DMS79 treated with DMSO at 0.1 percent for 48 hours (cell line): Measurements from ENCODE around the gene HCAR2.
"Not testable (repeated sequence)": the region's sequence is repeated elsewhere in the genome, so short reads cannot be mapped to it uniquely, and the experiment has no call there.

Experiments used
- DNase-seq: peaks from one replicate; lab custom pipeline; 2025; lab: John Stamatoyannopoulos, UW

Gene HCAR2

DNA sequence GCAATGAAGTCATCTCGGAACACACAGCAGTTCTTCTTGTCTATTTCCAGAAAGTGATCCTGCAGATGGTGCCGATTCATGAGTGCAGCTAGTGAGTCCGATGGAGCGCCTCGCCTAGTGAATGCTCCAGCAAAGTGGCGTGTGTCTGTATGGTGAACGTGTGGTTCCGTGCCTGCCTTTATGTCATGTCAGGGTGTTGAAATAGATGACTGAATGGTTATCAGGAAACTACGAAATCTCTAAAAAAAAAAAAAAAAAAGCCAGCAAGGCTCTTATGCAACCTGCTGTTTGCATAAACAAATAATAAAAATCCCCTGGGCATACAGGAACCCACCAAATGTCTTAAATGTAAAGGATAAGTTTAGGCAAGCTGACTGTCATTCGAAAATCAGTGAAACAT, 13.5 kb upstream of the HCAR2 start, which contains the start of gene HCAR3:
Gene HCAR3 (minus strand): TSS at position 154 of the 400 bp plus-strand sequence. CDS start 74 bp downstream, at position 80.
- not testable (repeated sequence) for DNase-seq

DNA sequence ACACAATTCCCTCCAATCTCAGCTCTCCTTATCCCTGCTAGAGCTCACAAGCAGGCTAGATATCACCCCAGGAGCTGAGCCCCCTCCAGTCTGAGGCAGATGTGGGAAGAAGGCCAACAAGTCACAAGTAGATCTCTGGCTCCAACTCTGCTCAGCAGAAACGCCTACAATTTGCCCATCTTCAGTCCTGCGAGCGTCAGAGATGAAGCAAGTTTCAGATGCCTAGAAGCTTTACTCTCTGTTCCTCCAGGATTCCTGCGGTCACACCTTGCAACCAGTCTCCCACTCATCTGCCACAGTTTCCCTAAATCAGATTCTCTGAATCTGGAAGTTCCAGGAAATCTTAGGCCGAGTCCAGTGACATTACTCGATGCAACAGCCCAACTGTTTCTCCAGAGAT, 12.1 kb upstream of the HCAR2 start:
- DNase-seq: not testable (repeated sequence)

DNA sequence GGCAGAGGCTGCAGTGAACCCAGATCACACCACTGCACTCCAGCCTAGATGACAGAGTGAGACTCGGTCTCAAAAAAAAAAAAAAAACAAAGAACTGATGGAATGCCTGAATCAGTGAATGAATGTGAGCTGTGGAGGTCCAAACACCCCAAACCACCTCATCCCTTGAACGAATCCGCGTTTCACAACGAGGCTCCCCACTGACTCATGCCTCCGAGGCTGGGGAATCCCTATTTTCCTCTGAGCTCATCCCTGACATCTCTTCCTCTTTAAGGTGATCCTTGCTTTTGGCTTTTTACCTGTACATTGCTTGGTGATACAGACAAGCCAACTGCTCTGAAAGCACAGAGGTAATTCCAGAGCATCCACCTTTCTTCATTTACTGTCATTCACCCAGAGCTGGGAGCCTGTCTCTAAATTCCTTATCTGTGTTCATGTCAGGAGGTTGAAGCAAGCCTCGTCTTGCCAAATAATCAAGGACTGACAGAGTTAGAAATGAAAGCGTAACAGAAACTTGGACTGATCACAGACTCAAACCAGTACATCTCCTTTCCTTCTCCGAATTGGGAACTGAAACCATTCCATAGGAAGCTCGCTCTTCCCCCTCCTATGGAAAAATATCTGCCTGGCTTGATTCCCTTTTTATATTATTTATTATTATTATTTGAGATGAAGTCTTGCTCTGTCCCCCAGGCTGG, 10.5 kb upstream of the HCAR2 start:
- DNase-seq: not testable (repeated sequence)

DNA sequence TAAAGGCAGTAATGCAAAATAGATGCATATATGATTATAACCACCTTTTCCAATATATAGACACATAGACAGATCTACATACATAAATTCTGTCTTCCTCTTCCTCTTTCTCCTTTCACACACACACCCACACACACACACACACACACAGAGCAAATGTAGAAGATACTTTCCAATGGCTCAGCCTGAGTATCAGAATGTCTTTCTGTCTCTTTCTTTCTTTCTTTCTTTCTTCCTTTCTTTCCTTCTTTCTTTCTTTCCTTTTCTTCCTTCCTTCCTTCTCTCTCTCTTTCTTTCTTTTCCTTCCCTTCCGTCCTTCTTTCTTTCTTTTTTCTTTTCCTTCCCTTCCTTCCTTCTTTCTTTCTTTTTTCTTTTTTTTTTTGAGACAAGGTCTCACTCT, 8.1 kb upstream of the HCAR2 start:
- not testable (repeated sequence) for DNase-seq

DNA sequence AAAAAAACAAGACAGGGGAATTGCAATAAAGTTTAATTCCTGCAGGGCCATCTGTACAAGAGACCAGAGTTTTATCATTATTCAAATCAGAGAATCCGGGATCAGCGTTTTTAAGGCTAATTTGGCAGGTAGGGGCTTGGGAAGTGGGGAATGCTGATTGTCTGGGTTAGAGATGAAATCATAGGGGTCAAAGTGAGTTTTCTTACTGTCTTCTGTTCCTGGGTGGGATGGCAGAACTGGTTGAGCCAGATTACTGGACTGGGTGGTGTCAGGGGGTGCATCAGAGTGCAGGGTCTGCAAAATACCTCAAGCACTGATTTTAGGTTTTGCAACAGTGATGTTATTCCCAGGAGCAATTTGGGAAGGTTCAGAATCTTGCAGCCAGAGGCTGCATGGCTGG, 7.2 kb upstream of the HCAR2 start:
- DNase-seq: not testable (repeated sequence)

DNA sequence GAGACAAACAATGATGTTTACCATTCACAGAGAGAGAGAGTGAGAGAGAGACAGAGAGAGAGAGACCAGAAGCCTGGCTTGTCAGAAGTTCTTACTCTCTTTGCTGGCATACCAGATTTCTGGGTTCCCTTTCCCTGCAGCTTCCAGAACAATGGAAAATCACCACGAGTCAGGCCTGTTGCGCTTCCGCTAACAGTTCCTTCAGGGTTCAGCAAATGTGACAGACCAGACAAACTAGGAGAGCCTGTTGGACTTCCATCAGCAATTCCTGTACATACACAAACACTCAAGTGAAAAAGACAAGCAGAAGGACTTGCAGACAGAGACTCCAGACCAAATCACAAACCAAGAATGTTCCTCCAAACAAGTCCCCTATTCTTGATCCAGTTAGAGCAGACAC, 6.1 kb upstream of the HCAR2 start:
- DNase-seq: not testable (repeated sequence)

DNA sequence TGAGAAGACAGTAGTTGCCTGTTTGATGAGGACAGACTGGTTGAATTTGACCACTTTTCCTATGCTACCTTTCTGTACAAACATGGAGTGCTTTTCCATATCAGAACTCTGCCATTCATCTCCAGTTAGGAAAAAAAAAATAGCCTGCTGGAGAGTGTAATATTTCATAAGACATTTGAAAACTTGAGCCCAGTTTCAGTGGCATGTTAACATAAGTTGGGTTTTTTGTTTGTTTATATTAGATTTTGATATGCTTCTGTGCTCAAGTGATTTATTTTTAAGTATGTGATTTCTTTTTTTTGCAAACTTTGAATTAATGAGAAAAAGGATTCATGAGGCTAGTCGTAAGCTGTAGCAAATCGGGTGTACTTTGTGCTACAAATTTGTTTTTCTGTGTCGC, 684 bp upstream of the HCAR2 start:
- not testable (repeated sequence) for DNase-seq

DNA sequence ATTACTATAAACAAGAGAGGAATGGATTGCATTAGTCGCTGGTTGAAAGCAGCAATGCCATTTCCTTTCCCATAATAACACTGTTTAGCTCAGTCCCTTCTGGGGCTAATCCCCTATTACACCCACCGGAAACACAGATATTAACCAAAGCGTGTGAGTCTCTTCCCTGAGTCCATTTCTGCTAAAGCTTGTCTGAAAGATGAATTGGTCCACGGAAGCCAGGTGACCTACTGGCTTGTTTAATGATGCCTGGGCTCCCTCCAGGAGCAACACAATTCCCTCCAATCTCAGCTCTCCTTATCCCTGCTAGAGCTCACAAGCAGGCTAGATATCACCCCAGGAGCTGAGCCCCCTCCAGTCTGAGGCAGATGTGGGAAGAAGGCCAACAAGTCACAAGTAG, 1.7 kb downstream of the HCAR2 start:
- not testable (repeated sequence) for DNase-seq

DNA sequence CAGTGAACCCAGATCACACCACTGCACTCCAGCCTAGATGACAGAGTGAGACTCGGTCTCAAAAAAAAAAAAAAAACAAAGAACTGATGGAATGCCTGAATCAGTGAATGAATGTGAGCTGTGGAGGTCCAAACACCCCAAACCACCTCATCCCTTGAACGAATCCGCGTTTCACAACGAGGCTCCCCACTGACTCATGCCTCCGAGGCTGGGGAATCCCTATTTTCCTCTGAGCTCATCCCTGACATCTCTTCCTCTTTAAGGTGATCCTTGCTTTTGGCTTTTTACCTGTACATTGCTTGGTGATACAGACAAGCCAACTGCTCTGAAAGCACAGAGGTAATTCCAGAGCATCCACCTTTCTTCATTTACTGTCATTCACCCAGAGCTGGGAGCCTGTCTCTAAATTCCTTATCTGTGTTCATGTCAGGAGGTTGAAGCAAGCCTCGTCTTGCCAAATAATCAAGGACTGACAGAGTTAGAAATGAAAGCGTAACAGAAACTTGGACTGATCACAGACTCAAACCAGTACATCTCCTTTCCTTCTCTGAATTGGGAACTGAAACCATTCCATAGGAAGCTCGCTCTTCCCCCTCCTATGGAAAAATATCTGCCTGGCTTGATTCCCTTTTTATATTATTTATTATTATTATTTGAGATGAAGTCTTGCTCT, 3.0 kb downstream of the HCAR2 start:
- not testable (repeated sequence) for DNase-seq

DNA sequence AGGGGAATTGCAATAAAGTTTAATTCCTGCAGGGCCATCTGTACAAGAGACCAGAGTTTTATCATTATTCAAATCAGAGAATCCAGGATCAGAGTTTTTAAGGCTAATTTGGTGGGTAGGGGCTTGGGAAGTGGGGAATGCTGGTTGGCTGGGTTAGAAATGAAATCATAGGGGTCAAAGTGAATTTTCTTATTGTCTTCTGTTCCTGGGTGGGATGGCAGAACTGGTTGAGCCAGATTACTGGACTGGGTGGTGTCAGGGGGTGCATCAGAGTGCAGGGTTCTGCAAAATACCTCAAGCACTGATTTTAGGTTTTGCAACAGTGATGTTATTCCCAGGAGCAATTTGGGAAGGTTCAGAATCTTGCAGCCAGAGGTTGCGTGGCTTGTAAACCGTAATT, 6.2 kb downstream of the HCAR2 start:
- DNase-seq: not testable (repeated sequence)

DNA sequence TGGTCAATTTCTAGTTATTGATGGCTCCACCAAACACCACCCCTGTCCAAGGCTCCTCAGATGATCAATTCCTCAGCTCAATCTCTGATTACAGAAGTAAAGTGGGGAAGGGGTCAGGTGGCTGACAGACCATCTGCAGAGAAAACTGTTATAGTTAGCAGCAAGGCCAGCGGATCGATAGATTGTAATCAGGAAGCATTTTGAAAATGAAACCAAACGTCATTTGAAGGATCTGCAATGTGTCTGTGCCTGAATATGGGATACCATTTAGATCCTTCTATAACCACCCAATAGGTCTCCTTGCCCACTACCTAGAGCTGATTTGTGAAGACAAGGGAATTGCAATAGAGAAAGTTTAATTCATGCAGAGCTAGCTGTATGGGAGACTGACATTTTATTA, 11.6 kb downstream of the HCAR2 start:
- no peak for DNase-seq

DNA sequence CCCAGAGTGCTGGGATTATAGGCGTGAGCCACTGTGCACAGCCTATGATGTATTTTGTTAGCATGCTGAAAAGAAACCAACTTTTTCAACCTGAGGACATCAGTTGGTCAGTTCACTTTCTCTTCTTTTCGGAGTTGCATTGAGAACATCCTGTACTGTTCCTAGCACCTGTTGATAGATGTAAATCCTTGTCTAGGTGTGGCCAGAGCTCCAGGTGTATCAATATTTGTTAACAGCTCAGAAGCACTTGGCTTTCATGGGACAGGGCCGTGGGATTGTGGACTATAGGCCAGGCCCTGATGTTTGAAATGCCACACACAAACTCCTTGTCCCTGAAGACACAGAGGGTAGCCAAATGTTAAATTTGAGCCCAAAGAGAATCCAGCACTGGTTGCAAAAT, 14.9 kb downstream of the HCAR2 start:
- DNase-seq: no peak

DNA sequence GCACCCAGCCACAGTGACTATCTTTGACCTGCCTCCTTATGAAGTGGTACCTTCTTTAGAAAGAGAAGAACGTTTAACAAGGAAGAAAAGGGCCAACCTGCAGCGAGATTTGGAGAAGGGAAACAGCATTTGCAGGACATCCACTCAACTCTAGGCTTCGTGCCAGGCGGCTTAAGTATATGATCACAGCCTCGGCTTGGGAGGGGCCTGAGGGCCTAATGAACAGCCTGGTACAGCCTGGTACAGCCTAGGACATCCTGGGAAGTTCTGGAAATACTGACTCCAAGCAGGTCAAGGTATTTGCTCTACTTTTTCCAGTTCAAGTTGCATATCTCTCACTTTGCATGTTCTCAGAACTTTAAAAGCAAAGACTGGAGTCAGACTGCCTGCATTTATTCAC, 16.1 kb downstream of the HCAR2 start:
- peak; percentile 81 for DNase-seq

DNA sequence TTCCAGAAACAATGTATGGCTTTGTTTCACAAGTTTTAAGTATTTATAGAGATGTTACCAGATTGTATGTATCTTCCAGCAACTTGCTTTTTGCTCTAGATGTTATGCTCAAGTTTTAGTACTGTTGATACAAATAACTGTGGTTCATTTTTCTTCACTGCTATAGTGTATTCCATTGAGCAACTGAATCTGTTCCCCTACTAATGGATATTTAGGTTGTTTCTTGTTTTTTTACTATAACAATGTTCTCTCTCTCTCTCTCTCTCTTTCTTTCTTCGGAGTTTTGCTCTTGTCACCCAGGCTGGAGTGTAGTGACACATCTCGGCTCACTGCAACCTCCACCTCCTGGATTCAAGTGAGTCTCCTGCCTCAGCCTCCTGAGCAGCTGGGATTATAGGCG, 16.6 kb downstream of the HCAR2 start:
- DNase-seq: no peak

DNA sequence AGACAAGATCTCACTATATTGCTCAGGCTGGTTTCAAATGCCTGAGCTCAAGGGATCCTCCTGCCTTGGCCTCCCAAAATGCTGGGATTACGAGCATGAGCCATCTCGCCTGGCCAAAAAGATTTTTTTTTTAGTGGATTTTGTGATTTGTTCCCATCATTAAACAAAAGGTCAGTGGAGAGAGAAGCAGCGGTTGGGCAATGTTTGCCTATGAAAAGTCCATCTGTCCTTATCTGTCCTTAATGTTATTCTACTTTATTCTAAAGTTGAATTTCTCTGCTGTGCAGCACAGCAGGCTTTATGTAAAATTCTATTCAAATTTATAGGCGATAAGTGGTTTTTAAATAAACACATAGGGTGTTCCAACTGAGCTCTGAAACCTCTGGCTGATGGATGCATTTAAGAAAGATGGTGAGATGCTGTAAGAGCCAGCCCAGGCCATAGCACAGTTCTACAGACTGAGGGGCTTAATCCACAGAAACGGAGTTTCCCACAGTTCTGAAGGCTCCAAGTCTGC, 18.8 kb downstream of the HCAR2 start:
- DNase-seq: no peak

DNA sequence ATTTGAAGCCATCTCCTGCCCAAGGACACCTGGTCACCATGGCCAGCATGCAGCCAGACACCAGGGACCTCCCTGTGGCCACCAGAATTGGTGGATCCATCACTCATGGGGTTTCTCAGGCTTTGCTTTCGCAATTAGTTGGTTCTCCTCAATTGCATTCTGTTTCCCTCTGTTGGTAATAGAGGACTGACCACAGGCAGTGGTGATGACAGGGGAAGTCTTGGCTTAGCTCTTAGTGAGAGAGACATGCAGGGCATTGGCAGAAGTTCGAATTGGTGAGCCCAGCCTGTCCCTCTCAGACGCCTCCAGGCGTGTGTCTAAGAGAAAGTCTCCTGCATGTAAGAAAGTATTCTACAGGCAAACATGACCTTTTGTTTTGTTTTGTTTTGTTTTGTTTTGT, 21.3 kb downstream of the HCAR2 start:
- no peak for DNase-seq

DNA sequence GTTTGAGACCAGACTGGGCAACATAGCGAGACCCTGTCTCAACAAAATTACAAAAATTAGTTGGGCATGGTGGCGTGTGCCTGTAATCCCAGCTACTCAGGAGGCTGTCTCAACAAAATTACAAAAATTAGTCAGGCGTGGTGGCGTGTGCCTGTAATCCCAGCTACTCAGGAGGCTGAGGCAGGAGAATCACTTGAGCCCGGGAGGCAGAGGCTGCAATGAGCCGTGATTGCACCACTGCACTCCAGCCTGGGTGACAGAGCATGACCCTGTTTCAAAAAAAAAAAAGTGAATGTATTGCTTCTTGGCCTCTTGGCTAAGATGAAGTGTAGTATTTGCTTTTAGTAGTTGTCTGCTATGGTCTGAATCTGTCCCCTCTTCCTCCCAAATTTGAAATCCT, 22.2 kb downstream of the HCAR2 start:
- DNase-seq: not testable (repeated sequence)

DNA sequence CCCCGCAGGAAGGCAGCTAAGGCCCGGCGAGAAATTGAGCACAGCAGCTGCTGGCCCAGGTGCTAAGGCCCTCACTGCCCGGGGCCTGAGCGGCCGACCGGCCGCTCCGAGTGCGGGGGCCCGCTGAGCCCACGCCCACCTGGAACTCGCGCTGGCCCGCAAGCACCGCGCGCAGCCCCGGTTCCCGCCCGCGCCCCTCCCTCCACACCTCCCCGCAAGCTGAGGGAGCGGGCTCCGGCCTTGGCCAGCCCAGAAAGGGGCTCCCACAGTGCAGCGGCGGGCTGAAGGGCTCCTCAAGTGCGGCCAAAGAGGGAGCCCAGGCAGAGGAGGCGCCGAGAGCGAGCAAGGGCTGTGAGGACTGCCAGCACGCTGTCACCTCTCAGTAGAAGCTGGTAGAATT, 26.4 kb downstream of the HCAR2 start:
- not testable (repeated sequence) for DNase-seq

DNA sequence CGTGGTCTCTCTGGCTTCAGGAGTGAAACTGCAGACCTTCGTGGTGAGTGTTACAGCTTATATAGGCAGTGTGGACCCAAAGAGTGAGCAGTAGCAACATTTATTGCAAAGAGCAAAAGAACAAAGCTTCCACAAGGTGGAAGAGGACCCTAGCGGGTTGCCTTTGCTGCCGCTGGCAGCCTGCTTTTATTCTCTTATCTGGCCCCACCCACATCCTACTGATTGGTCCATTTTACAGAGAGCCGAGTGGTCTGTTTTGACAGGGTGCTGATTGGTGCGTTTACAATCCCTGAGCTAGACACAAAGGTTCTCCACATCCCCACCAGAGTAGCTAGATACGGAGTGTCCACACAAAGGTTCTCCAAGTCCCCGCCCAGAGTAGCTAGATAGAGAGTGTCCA, 27.1 kb downstream of the HCAR2 start:
- not testable (repeated sequence) for DNase-seq

DNA sequence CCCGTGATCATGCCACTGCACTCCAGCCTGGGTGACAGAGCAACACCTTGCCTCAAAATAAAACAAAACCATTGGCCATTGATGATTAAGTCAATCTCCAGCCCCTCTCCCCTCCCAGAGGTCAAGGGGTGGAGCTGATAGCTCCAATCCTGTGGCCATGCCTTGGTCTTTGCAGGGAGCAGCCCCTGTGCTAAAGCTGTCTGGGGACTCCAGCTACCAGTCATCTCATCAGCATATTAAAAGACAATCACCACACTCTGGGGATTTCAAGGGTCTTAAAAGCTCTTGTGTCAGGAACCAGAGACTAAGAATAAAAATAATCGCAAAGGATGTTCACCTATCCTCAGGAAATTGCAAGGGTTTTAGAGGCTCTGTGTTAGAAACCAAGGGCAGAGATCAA, 30.6 kb downstream of the HCAR2 start:
- no peak for DNase-seq

DNA sequence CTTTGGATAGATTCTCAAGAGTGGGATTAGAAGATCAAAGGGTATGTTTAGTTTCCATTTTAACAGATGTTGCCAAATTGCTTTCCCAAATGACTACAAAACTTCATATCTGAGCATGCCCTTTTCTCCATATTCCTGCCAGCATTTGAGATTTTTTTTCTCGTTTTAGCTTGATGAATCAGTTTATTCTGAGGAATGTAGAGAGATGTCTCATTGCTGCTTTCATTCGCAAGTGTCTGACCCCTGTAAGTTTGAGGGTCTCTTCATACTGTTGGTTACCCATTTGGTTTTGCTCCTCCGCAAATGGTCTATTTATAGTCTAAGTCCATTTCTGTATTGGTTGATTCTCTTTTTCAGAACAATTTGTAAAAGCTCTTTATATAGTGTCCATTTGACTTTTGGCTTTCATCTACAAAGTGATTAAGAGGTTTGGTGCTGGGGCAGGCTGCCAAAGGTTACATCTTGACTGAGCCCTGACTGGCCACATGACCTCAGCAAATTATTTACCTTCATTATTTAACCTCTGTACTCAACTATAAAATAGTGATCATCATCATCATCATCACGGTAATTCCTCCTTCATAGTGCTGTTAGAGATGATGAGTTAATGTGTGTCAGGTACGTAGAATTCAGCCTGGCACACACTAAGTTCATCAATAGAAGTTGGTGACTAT, 33.6 kb downstream of the HCAR2 start:
- DNase-seq: no peak

DNA sequence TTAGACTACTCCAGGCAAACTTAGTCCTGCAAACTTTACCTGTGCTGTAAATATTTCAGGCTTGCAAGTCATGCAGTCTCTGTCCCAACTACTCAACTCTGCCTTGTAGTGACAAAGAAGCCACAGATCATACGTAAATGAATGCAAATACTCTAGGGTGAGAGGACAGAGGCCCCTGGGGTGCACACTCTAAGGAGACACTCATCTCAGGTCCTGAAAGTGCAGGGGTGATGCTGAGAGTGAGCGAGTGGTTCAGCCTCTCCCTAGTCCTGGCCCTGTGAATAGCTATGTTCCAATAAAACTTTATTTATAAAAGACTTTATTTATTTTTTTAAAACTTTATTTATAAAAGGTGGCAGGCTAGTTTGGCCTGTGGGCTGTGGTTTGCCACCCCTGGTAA, 34.9 kb downstream of the HCAR2 start:
- DNase-seq: no peak

DNA sequence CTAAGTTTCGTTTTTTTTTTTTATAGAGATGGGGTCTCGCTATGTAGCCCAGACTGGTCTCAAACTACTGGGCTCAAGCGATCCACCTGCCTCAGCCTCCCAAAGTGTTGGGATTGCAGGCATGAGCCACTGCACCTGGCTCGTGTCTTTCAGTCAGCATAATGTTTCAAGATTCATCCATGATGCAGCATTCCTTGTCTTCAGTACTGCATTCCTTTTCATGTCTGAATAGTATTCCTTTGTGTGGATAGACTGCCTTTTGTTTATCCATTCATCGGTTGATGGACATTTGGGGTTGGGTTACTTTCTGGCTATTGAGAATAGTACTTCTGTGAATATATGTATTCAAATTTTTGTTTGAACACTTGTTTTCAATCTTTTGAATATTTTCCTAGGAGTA, 37.4 kb downstream of the HCAR2 start:
- no peak for DNase-seq
